ENCODE data around the gene E2F6.

The E2F6 gene, protein sequence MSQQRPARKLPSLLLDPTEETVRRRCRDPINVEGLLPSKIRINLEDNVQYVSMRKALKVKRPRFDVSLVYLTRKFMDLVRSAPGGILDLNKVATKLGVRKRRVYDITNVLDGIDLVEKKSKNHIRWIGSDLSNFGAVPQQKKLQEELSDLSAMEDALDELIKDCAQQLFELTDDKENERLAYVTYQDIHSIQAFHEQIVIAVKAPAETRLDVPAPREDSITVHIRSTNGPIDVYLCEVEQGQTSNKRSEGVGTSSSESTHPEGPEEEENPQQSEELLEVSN

DNA sequence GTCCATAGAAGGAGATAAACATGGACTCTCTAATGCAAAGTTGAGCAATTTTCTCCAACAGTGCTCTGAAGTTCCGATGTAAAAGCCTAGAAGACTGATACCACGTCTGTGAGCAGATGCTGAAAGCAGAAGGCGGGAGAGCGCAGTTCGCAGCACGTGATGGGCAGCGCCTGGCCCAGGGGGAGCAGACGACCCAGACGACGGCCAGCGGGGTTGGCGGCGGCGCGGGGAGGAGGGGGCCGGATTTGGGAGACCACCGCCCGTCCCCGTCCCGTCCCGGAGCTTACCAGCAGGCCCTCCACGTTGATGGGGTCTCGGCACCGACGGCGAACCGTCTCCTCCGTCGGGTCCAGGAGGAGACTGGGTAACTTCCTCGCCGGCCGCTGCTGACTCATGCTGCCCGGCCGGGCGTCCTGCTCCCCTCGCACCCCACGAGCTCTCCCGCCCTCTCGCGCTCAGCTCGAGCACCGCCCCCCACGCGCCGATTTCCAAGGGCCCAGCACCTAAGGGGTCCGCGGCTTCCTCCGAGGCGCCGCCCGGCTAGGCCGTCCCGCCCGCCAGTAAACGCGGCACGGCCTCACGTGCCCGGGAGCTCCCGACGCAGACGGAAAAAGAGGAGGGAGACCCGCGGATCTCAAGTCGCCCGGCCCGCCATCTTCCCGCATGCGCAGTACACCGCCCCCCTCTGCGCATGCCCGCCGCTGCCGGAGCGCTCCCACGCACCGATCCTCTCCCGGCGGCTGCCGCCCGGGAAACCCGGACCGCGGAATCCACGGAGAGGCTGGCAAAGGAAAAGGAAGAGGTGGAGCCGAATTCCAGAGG is at the start of gene E2F6:
TSS of gene E2F6 (minus strand) at position 677 of the 822 bp plus-strand sequence. CDS start at position 395, 282 bp downstream.
- DNase-seq = peak; percentile 92

DNA sequence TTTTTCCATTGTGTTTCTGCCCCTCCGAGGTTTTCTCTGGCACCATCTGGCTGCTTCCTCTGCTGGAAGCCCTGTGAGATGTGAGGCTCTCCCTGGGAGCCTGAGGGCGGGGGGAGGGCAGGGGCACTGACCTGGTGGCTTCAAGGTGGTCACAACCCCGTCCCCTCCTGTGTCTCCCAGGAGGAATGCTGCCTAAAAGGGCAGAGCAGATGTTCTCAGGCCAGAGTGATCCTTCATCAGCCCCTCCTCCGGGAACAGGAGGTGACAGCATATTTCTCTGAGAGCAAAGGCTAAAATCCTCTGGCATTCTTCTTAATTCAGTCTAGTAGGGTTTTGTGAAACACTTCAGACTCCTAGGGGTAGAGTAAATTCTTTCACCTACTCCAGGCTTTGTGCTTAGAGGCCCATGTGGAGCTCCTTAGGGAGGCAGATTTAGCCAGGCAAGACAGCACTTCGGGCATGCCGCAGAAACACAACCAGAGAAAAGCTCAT is 49.6 kb upstream of the E2F6 start:
- DNase-seq = no peak

DNA sequence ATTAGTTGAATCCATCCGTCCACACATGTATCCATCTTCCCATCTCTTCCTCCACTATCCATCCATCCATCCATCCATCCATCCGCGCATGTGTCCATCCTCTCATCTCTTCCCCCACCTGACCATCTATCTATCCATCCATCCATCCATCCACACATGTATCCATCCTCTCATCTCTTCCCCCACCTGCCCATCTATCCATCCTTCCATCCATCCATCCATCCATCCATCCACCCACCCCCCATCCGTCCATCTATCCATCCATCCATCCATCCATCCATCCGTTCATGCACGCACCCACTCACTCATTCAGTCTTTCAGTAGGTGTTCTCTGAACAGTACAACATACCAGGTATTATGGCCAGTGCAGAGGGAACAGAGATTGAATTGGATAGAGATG is 48.9 kb upstream of the E2F6 start:
- DNase-seq = no peak

DNA sequence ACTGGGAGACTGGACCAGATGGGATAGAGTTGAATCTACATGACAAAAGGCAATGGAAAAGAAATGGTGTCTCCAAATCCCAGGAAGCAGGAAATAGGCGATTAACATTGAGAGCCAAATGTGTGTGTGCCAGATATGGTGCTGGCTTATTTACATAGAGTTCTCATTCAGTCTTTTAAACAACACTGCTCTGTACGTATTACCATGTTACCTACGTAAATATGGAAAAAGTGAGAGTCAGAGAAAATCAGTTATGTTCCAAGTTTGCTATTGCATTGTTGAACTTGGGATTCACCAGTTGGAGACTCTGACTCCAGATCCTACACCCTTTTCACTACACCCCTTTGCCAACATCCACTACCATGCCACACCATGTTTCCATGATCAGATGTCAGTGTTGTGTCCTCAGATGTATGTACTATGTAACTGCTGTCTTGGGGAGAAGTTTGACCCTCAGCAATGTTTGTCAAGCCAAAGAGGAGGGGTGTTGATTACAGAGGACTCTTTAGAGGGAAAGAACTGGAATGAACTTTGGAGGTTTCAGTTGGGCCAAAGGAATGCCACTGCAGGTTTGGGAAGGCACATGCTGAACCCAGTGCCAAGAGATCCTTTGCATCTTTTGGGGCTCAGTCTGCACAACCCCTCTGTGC is 48.2 kb upstream of the E2F6 start:
- no peak for DNase-seq

DNA sequence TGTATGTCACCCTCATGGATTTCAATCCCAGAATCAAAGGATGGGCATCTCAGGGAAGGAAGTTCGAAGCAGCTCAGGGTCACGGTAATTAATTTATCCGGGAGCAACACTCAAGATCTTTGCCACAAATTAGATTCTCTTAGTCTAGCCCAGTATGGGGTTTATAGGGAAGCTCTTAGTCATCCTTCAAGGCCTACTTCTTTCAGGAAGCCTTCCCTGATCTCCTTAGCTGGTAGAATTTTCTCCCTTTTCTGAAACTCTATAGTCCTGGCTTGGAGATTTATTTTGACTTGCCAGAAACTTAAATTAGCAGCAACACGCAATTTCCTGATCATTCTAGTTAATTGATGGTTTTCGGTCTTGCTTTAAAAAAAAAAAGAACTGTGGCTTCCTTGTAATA is 47.4 kb upstream of the E2F6 start:
- no peak for DNase-seq

DNA sequence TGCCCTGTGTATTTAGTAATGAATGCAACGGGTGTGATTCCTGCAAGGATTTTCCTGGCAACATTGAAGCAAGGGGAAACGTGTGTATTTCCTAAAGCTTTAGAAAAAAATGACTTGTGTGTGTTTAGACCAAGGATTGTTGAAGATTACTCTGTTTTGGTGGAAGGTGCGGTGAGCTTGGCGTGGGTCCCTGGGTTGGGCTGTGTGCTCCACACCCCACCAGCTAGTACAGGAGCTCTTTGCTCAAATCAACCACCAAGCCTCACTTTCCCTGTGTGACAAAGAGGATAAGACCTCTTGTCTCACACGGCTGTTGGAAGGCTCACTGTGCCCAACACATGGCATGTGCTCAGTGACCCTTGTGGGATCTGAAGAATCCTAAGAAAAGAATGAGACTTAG is 46.5 kb upstream of the E2F6 start:
- no peak for DNase-seq

DNA sequence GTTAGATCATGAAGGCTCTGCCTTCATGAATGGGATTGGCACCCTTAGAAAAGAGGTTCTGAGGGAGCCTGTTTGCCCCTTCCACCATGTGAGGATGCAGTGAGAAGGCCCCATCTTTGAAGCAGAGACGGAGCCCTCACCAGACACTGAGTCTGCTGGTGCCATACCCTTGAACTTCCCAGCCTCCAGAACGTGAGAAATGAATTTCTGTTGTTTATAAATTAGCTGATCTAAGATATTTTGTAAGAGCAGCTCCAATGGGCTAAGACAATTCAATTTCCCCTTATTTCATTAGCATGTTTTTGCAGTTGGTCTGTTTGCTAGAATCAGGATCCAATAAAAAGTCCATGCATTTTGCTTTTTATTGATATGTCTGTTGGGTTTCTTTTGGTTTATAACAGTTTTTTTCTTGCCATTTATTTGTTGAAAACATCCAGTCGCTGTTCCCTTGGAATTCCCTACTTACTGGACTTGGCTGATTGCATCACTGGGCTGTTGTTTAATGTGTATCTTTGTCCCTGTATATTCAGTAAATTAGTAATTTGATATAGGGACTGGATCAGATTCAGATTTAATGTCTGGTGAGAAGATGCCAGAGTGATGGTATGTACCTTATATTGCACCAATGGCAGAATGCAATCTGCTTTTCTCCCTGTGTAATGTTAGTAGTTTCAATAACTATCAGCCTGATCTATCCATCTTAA is 43.8 kb upstream of the E2F6 start:
- DNase-seq = no peak

DNA sequence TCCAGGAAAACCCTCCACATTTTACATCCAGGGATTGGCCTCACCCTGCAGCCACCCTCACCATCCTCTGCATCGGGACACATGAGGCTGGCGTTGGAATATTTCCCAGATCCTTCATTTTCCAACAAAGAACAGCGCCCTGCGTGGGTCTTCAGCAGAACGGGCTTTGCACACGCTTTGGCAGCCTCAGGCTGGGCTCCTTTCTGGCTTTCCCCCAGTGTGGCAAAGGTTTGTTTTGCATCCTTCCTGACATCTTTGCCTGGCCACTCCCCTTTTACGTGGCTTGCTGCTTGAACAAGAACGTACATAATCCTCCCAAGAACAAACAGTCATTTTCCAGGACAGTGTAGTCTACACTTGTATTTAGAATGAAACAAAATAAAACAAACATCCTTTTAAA is 42.3 kb upstream of the E2F6 start:
- no peak for DNase-seq

DNA sequence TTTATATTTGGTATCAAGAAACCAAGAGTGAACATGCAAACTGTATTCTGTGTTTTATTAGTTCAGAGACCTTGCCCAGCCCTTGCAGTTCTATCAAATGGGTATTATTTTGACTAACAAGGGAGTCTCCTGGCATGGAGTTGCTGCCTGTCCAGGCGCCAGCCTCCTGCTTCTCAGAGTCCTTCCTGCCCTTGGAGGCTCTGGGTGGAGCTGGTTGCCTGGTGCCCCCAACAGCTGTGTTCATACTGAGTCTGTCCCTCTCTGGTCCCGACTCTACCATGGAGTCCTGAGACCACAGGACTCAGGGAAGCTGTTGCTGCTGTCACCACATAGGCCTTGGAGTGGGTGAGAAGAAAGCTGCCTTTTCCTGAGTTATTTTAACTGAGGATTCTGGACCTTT is 41.6 kb upstream of the E2F6 start:
- no peak for DNase-seq

DNA sequence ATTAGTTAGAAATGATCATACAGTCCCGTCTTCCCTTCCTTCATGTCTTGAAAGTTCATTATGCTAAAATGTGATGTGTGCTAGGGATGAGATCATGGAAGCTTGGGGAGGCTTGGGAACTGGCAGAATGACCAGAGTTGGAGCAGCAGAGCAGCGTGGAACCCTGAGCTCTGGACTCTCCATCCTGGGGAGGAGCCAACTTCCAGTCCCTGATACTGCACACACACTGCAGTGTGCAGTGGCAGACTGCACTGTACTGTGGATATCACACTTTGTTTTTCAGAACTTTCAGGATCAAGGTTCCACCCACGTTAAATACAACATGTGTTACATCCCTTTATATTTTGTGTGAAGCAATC is 40.6 kb upstream of the E2F6 start:
- DNase-seq = no peak

DNA sequence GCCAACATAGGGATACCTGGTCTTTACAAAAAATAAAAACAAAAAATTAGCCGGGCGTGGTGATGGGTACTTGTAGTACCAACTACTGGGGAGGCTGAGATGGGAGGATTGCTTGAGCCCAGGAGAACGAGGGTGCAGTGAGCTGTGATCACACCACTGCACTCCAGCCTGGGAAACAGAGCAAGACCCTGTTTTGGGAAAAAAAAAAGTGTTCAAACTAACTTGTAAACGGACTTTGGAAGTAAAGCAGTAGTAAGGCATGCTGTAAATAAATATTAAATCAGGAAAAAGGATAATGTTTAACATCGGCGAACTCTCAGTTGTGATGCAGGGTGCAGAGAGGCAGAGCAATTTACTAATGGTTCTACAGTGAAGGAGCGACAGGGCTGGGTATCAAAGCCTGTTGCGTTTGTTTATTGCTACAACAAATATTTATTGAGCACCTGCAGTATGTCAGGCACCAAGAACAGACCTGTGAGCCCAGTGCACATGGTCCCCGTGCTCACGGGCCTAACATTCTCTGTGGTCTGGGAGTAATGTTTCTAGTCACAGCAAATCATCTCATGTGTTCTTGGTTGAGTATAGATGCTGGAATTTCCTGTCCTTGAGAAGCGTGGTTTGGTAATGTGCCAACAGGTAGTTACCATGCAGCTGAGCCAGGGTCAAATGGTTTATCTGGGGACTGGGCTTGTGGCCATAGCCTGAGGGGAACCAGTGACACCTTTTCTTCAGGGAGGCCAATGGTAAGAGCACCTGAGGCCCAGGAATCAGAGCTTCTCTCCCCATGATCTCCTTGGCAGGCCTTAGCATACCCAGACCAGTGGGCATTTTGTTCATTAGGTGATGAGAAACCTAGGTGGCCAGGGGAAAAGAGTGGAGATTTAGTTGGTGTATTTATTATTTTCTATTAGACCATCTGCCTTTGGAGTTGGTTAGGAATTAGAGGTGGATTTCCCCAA is 40.0 kb upstream of the E2F6 start:
- no peak for DNase-seq

DNA sequence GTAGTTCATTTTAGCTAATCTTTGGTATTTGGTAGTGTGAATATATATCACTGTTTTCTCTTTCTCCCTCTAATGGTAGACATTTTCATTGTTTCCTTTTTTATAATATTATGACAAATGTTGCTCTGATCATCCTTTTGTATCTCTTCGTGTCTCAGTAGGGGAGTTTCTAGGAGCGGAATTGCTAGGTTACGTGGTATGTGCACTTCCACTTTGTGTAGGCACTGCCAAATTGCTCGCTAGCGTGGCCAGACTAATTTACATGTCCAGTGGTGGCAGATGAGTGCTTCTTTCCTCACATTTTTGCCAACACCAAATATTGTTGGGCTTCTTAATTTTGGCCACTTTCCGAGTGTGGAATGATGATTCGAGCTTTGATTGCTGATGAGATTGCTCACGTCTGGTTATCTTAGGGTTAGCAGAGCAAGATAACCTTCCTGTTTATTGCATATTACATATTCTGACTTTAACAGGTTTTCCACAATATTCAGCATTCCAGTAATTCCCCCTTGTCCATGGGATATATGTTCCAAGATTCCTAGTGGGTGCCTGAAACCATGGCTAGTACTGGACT is 37.5 kb upstream of the E2F6 start:
- no peak for DNase-seq

DNA sequence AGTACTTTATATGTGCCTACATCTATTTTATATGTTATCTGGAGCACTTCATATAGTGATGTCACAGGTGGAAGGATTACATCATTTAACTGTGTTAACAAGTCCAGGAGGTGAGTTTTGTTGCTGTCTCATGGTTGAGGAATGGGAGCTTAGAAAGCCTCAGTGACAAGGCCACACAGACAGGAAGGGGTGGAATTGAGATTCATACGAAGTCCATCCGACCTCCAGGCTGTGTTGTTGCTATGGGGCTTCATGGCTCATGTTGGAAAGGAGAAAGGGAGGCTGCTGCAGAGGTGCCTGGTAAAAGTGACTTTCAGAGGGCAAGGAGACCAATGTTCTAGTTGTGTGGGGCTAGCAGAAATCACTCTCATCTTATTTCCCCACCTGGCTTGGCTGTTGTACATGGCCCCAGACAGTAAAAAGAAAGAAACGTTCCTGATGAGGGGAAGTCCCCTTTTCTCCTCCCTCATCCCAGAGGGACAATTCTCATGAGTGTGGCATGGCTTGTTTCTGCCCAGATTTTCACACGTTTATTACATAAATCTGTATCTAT is 36.9 kb upstream of the E2F6 start:
- DNase-seq = no peak

DNA sequence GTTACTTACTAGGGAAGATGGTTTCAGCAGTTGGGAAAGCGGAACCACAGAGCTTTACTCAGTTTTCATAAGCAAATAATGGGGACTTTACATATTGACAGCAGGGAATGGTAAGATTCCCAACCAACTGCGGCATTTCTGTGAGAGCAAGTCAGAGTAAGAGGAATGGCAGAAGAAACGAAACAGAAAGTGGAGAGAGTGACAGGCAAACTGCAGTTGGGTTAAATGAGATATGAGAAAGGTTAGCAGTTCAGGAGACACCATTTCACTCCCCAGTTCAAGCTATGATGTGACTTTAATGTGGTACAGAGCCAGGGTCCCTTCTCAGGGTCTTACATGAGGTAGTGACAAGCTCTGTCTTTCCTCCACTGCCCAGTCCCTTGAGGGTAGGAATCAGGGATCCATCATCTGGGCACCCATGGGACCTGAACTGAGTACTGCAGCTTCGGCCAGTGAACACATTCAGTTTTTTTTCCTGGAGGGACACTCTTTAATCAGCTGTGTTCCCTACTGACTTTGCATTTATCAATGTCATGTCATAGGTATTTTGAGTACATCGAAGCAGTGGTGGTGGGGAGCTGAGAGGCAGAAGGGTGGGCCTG is 34.8 kb upstream of the E2F6 start:
- no peak for DNase-seq

DNA sequence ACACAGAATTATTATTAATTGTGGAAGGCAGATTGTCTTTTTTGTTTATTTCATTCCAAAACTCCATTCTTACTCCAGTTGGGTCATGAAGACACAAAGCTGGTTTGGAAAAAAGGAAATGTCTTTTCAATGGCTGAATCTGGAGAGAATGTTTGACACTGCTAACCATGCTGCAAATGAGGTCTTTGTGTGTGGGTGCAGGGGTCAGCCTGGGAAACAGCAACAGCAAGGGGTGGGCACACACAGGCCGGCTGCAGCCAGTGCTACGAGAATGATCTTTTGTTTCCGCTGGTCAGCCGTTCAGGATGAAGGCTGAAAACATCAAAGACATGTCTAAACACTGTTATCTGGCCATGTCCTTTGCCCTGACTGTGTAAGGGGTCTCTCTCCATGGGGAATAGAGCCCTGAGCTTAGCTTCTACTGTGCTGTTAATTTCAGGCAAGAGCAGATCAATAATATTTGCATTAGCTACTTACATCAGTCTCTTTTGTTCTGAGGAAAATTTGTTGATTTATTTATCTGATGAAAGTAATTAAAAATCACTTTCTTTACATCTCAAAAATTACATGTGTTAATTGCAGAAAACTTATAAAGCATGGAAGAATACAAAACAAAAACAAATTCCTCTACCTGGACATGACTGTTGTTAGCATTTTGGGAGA is 33.3 kb upstream of the E2F6 start:
- DNase-seq = no peak

DNA sequence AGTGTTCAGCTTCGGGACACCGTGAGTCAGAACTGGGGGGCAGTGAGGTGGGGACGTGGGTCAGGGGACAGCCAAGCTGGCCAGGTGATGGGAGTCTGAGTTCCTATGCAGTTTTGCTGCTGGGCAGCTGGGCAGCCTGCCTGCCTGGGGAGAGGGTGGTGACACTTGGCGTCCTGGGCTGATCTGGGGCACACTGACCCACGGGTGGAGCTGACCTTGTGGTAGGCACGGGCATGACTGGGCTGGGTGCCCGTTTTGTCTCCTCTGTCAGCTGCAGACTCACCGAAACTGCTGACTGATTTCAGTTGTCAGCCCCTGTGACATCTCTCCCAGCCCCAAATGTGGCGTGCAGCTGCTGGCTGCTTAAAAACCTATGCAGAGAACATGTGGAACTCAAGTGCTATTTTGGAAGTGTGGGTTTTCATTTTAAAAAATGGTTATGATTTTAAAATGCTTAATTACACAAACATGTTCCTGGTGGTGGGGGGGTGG is 32.6 kb upstream of the E2F6 start:
- no peak for DNase-seq

DNA sequence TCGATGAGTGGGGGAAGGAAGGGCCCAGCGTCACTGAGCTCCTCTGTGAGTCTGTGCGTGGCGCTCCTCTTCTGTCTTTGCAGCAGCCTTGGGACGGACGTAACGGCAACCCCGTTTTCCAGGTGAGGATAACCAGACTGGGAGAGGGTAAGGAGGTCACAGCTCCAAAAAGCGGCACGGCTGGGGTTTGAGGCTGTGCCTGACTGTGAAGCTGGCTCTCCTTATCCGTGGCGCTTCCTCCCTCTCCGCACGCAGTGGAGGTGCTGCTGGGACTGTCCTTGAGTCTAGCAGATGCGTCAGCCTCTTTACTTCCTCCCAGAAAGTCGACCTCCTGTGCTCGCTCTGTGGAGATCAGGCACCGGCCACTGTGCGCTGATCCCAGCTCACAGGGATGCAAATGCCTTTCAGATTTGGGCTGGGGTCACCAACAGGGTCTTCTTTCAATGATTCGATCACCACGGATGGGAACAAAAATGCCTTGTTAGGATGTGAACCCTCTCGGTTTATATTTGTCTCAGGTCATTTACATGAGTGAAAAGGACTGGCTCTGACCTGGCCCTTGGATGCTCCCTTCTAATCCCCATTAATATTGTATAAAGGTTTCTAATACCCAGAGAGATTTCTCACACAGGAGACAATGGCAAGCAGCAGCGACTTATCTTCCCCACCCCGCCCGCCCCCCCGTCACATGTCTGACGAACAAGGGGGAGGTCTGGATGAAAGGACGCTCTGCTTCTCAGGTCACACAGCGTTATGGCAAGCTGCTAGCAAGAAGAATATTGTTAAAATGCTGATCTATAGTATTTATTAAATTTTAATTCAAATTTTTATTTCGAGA is 30.1 kb upstream of the E2F6 start:
- no peak for DNase-seq

DNA sequence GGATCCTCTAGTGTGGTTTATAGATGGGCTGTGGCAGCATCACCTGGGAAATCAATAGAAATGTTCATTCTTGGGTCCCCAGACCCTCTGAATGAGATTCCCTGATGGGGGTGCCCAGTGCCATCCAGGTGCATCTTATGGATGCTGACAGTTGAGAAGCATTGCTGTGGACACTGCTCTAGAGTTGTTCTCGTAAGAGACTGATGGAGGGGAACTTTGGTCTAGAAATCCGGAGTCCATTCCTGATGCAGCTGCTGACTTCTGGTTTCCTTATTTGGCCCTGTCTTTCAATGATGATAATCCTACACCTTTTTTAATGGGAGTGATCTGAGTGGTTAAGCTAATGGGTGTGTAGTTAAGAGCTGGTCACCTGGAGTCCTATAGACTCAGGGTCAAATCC is 28.3 kb upstream of the E2F6 start:
- no peak for DNase-seq

DNA sequence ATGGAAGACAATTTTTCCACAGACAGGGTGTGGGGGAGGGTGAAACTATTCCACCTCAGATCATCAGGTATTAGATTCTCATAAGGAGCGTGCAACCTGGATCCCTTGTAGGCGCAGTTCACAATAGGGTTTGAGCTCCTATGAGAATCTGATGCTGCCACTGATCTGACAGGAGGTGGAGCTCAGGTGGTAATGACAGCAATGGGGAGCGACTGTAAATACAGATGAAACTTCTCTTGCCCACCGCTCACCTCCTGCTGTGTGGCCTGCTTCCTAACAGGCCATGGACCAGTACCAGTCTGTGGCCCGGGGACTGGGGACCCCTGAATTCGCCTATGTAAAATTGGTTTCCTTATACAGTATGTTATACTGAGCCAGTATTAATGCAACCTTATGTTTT is 27.3 kb upstream of the E2F6 start:
- DNase-seq = no peak

All from activated T-cell treated with anti-CD3 and anti-CD28 coated beads, Interleukin-2, amount 50 U/mL, for 48 hours (primary cell).